Mucosa of stomach (tissue), 1 donor: ENCODE measurements around the gene LRRN2.

Experiments used
- H3K27me3 ChIP-seq: one replicate; pipeline ENCODE4 v1.7.0; 2013; ENCODE audit warnings: mild to moderate bottlenecking, low read length; ENCODE audit not compliant: control insufficient read depth, insufficient read depth
- H3K36me3 ChIP-seq: one replicate; pipeline ENCODE4 v1.7.0; 2013; ENCODE audit warnings: low read length; ENCODE audit not compliant: control insufficient read depth, insufficient read depth
- H3K4me1 ChIP-seq: one replicate; pipeline ENCODE4 v1.7.0; 2013; ENCODE audit warnings: mild to moderate bottlenecking, low read length; ENCODE audit not compliant: control insufficient read depth, insufficient read depth
- H3K4me3 ChIP-seq: one replicate; pipeline ENCODE4 v1.7.0; 2013; ENCODE audit warnings: low read length
- H3K9ac ChIP-seq: one replicate; pipeline ENCODE4 v1.7.0; 2013; ENCODE audit warnings: mild to moderate bottlenecking, low read length, moderate library complexity
- H3K9me3 ChIP-seq: one replicate; pipeline ENCODE4 v1.7.0; 2013; ENCODE audit warnings: mild to moderate bottlenecking, low read length, moderate library complexity; ENCODE audit not compliant: control insufficient read depth
- donor health status: Pancreatic carcinoma.

LRRN2 gene

GRCh38 chr1:204709960-204710912 lies 24.7 kb upstream of the LRRN2 start:
- Histone ChIP-seq H3K4me3 (no peak overlapping the region), H3K9ac (no peak overlapping the region), H3K9me3 (no peaks in the 10 kb centered on the region), H3K36me3 (no peaks in the 10 kb centered on the region), H3K27me3 (peaks cover 31% of the 10 kb centered on the region), H3K4me1 (peaks cover 13% of the 10 kb centered on the region)

GRCh38 chr1:204709021-204709420 lies 23.5 kb upstream of the LRRN2 start:
- H3K27me3 ChIP-seq = peaks cover 28% of the 10 kb centered on the region
- H3K4me1 ChIP-seq = peaks cover 13% of the 10 kb centered on the region

GRCh38 chr1:204706838-204707509 lies 21.4 kb upstream of the LRRN2 start:
- Histone ChIP-seq H3K9me3 (no peaks in the 10 kb centered on the region), H3K27me3 (peaks cover 11% of the 10 kb centered on the region)

More at GRCh38 chr1:204709021-204709420, 23.5 kb upstream of the LRRN2 start:
- no peaks in the 10 kb centered on the region for H3K36me3 ChIP-seq
- no peak overlapping the region for H3K9ac ChIP-seq
- H3K4me3 ChIP-seq = no peak overlapping the region
- no peaks in the 10 kb centered on the region for H3K9me3 ChIP-seq

GRCh38 chr1:204705888-204706837 lies 20.6 kb upstream of the LRRN2 start:
- Histone ChIP-seq H3K9me3 (no peaks in the 10 kb centered on the region), H3K4me3 (no peak overlapping the region), H3K27me3 (peaks cover 5% of the 10 kb centered on the region), H3K4me1 (peaks cover 3% of the 10 kb centered on the region), H3K9ac (no peak overlapping the region), H3K36me3 (no peaks in the 10 kb centered on the region)

More at GRCh38 chr1:204706838-204707509, 21.4 kb upstream of the LRRN2 start:
- Histone ChIP-seq H3K36me3 (no peaks in the 10 kb centered on the region), H3K4me1 (peaks cover 3% of the 10 kb centered on the region), H3K4me3 (no peak overlapping the region), H3K9ac (no peak overlapping the region)

GRCh38 chr1:204705493-204705811 lies 19.9 kb upstream of the LRRN2 start:
- Histone ChIP-seq H3K9ac (no peak overlapping the region), H3K27me3 (peaks cover 2% of the 10 kb centered on the region)

GRCh38 chr1:204704794-204705492 lies 19.4 kb upstream of the LRRN2 start:
- no peak overlapping the region for H3K9ac ChIP-seq
- H3K36me3 ChIP-seq = no peaks in the 10 kb centered on the region
- no peak overlapping the region for H3K4me3 ChIP-seq
- no peaks in the 10 kb centered on the region for H3K27me3 ChIP-seq
- H3K4me1 ChIP-seq = peaks cover 3% of the 10 kb centered on the region
- H3K9me3 ChIP-seq = no peaks in the 10 kb centered on the region

More at GRCh38 chr1:204705493-204705811, 19.9 kb upstream of the LRRN2 start:
- Histone ChIP-seq H3K36me3 (no peaks in the 10 kb centered on the region), H3K4me1 (peaks cover 3% of the 10 kb centered on the region), H3K9me3 (no peaks in the 10 kb centered on the region), H3K4me3 (no peak overlapping the region)

- Histone ChIP-seq H3K4me3 (no peak overlapping the region), H3K27me3 (no peaks in the 10 kb centered on the region), H3K4me1 (peaks cover 3% of the 10 kb centered on the region), H3K9me3 (no peaks in the 10 kb centered on the region), H3K36me3 (no peaks in the 10 kb centered on the region), H3K9ac (no peak overlapping the region)
These were observed 18.5 kb upstream of the LRRN2 start for GRCh38 chr1:204703826-204704612.

GRCh38 chr1:204703268-204703664 lies 17.7 kb upstream of the LRRN2 start:
- no peak overlapping the region for H3K4me3 ChIP-seq
- H3K9ac ChIP-seq = no peak overlapping the region
- no peaks in the 10 kb centered on the region for H3K9me3 ChIP-seq
- H3K36me3 ChIP-seq = no peaks in the 10 kb centered on the region
- no peaks in the 10 kb centered on the region for H3K27me3 ChIP-seq
- no peaks in the 10 kb centered on the region for H3K4me1 ChIP-seq

- H3K36me3 ChIP-seq = no peaks in the 10 kb centered on the region
- no peaks in the 10 kb centered on the region for H3K4me1 ChIP-seq
- H3K4me3 ChIP-seq = no peak overlapping the region
- no peak overlapping the region for H3K9ac ChIP-seq
- no peaks in the 10 kb centered on the region for H3K27me3 ChIP-seq
- no peaks in the 10 kb centered on the region for H3K9me3 ChIP-seq
These were observed 17.2 kb upstream of the LRRN2 start for GRCh38 chr1:204702552-204703267.

- Histone ChIP-seq H3K27me3 (no peaks in the 10 kb centered on the region), H3K9me3 (no peaks in the 10 kb centered on the region), H3K36me3 (no peaks in the 10 kb centered on the region), H3K4me1 (no peaks in the 10 kb centered on the region), H3K4me3 (no peak overlapping the region), H3K9ac (no peak overlapping the region)
These were observed 15.7 kb upstream of the LRRN2 start for GRCh38 chr1:204701229-204701628.
